ENCODE data around the gene LPCAT2.

LPCAT2 gene, protein sequence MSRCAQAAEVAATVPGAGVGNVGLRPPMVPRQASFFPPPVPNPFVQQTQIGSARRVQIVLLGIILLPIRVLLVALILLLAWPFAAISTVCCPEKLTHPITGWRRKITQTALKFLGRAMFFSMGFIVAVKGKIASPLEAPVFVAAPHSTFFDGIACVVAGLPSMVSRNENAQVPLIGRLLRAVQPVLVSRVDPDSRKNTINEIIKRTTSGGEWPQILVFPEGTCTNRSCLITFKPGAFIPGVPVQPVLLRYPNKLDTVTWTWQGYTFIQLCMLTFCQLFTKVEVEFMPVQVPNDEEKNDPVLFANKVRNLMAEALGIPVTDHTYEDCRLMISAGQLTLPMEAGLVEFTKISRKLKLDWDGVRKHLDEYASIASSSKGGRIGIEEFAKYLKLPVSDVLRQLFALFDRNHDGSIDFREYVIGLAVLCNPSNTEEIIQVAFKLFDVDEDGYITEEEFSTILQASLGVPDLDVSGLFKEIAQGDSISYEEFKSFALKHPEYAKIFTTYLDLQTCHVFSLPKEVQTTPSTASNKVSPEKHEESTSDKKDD

GRCh38 chr16:55508941-55509931 is at the start of gene LPCAT2:
Gene LPCAT2 (plus strand): TSS chr16:55509072. CDS start chr16:55509182, 110 bp downstream.
- DNase-seq = no peak

DNA sequence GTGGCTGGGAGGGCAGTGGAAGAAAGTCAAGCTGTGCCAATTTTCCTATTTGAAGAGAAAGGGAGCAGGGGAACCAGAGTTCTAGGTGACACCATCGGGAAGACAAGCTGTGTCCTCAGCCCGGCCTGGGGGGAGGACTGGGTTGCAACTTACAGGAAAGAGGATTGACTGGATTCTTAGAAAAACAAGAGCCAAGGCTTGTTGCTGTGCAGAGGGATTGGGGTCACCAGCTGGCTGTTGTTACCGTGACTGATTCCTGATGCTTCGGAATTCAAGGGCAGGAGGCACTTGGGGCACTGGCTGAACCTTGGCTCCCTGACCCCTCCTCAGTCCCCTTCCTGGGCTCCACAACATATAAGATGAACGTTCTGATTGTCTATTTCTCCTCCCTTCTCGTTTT is 46.6 kb upstream of the LPCAT2 start:
- no peak for DNase-seq

GRCh38 chr16:55464375-55464774 is 44.5 kb upstream of the LPCAT2 start:
- DNase-seq = no peak

GRCh38 chr16:55465077-55465896 is 43.6 kb upstream of the LPCAT2 start:
- DNase-seq = peak; percentile 74

- DNase-seq = no peak
Measured at GRCh38 chr16:55466209-55466608, 42.7 kb upstream of the LPCAT2 start.

DNA sequence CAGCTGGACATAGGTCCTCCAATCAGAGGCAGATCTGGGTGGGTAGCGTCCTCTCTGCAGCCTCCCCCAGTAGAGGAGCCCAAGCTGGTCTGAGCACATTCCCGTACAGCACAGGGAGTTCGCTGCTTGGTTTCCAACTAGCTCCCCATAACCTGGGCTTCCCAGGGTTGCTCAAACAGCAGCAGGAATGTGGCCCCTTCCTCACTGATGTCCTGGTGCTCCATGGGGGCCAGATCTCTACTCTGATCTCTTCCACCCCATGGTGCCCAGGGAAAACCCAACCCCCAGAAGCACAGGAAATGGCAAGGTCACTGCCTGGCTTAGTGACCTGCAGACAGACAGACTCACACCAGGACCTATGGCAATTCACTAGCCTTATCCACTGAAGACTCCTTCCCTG is 41.0 kb upstream of the LPCAT2 start:
- no peak for DNase-seq

- DNase-seq = no peak
Measured at GRCh38 chr16:55468352-55468990, 40.4 kb upstream of the LPCAT2 start.

DNA sequence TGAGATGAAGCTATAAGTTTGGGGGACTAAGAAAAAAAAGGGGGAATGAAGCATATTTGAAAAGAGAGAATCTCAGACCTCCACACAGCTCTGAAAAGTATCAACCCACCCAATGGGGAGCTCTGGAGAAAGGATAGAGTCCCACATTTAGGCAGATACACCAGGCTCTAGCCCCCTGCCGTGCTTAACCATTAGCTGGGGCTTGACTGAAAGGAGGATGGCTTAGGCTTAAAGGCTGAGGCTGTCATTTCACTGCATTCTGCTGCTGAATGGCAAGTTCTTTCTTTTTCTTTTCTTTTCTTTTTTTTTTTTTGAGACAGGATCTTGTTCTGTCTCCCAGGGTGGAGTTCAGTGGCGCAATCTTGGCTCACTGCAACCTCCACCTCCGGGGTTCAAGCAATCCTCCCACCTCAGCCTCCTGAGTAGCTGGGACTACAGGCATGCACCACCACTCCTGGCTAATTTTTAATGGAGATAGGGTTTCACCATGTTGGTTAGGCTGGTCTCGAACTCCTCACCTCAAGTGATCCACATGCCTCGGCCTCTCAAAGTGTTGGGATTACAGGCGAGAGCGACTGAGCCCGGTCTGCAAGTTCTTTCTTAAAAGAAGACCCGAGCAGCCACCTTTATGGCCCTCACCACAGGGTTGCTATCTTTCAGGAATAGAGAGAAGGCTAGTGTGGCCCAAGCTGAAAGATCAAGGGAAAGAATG is 38.9 kb upstream of the LPCAT2 start:
- no peak for DNase-seq

DNA sequence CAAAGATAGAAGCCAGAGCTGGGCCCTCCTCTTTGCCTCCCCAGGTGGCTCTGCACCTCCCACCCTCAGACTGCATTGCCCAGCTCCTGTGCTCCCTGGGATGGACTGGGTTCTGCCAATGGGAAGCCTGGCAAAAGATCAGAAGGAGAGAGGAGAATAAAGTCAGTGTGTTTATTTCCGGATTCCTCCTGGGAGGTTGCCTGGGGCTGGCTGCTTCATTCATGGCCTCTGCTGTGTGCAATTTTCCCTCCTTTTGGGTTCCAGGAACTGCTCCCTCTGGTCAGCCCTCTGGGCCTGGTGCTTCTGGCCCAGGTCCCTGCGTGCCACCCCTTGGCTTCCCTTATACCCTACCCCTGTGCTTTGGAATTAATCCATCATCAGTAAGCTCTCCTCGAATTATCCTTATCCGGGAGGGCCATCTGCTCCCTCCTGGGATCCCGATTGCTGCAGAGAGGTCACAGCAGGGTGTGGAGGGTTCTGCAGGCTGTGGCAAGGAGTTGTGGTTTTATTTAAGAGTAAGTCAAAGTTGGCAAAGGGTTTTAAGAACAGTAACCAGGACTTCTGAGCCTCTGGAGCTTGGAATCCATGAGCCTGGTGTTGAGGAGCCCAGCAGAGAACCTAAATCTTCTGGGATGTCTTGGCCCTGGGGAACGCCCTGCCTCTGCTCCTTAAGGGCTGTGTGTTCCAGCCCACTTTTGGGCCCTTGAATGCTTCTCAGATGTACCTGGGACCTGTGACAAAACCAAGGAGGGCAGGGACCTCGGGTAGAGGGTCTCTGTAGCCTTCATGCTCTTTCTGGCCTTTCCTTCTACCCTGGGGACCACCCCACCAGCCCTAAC is 38.1 kb upstream of the LPCAT2 start:
- no peak for DNase-seq

- DNase-seq = no peak
Measured at GRCh38 chr16:55471448-55472097, 37.3 kb upstream of the LPCAT2 start.

DNA sequence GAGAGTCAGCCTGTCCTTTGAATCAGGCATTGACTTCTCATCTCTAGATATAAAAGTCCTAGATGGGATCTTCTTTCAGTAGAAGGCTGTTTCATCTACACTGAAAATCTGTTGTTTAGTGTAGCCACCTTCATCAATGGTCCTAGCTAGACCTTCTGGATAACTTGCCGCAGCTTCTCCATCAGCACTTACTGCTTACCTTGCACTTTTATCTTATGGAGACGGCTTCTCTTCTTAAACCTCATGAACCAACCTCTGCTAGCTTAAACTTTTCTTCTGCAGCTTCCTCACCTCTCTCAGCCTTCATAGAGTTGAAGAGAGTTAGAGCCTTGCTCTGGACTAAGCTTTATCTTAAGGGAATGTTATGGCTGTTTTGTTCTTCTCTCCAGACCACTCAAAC is 35.3 kb upstream of the LPCAT2 start:
- DNase-seq = no peak

DNA sequence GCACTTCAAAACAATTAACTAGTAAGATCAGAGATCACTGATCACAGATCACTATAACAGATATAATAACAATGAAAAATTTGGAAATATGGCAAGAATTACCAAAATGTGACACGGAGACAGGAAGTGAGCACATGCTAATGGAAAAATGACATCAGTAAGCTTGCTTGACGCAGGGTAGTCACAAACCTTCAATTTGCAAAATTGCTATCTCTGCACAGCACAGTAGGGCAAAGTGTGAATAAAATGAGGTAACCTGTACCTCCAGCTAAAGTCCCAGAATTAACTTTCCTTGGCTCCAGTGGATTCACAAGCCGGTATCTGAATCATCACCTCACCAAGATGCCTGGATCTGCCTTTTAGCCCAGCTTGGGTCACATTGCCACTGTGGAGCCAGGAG is 34.1 kb upstream of the LPCAT2 start:
- DNase-seq = no peak

DNA sequence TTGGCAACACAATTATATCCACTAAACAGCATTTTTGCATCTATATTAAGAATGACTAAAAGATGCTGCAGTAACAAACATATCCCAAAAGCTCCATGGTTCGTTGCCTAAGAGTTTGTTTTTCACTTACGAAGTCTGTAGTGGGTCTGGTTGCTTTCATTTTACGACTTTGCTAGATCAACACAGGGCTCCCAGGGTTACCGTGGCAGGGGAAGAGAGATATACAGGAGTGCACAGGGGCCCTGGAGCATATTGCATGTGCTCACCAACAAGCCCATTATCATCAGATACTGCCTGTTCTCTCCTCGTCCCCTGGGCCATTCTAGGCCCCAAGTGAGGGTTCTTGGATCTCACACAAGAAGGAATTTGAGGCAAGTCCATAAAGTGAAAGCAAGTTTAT is 33.0 kb upstream of the LPCAT2 start:
- DNase-seq = no peak

DNA sequence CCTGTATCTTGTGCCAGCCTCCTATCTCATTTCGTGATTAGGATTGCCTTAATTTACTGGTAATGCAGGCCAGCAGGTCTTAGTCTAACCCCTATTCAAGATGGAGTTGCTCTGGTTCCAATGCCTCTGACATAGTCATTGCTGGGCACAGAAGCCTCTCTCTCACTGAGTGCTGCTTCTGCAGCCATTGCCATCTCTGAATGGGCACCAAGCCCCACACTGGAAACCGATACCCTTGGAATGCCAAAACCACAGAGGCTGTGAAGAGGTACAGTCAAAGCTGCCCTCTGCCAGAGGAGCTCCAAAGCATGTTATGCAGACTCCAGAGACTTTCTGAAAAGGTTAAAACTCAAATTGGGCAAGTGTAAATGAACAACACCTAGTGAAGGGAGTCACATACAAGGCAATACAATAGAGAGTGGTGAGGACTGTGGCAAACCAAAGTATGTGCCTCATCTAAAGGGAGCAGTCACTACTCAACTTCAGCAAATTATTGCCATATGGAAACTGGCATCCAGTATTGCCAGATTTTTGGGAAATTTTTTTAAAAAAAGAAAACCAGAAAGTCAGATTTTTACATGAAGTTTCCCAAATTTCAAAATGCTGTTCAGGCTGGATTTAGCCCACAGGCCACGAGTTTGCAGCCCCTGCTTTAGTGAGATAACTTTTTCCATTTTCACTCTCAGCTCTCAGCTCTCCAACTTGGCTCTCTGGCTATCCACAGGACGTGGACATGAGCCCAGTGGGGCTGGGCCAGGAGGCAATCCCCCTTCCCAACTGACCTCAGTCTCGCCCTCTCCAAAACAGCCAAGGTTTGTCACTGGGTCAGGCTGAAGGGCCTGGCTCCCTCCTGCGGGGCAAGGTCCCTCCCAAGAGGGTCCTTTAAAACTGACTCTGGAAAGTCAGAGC is 32.0 kb upstream of the LPCAT2 start:
- DNase-seq = no peak

DNA sequence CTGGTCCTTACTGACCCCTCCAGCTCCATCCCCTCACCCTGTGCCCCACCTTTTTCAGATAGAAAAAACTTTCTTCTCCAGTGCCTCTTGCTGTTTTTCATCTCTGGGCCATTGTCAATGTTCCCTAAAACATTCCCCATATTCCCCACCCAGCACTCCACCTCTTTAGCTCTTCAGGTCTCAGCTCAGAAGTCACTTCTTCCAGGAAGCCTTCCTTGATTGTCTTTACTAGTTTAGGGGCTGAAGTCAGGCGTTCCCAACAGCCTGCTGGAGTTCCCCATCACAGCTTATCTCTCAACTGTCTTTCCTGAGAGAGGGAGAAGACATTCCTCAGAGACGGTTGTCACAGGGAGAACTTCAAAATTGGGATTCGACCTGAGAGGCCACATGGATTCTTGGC is 31.1 kb upstream of the LPCAT2 start:
- DNase-seq = no peak

DNA sequence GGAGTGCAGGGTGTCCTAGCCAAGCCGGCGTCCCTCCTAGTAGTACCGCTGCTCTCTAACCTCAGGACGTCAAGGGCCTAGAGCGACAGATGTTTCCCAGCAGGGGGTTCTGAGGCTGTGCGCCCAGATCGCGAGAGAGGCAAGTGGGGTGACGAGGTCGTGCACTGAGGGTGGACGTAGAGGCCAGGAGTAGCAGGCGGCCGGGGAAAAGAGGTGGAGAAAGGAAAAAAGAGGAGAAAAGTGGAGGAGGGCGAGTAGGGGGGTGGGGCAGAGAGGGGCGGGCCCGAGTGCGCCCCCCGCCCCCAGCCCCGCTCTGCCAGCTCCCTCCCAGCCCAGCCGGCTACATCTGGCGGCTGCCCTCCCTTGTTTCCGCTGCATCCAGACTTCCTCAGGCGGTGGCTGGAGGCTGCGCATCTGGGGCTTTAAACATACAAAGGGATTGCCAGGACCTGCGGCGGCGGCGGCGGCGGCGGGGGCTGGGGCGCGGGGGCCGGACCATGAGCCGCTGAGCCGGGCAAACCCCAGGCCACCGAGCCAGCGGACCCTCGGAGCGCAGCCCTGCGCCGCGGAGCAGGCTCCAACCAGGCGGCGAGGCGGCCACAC is 29.9 kb upstream of the LPCAT2 start, which contains the start of gene MMP2:
MMP2 (plus strand) TSS at position 372 of the 603 bp plus-strand sequence. CDS start 282 bp downstream, outside the sequence.
- no peak for DNase-seq

DNA sequence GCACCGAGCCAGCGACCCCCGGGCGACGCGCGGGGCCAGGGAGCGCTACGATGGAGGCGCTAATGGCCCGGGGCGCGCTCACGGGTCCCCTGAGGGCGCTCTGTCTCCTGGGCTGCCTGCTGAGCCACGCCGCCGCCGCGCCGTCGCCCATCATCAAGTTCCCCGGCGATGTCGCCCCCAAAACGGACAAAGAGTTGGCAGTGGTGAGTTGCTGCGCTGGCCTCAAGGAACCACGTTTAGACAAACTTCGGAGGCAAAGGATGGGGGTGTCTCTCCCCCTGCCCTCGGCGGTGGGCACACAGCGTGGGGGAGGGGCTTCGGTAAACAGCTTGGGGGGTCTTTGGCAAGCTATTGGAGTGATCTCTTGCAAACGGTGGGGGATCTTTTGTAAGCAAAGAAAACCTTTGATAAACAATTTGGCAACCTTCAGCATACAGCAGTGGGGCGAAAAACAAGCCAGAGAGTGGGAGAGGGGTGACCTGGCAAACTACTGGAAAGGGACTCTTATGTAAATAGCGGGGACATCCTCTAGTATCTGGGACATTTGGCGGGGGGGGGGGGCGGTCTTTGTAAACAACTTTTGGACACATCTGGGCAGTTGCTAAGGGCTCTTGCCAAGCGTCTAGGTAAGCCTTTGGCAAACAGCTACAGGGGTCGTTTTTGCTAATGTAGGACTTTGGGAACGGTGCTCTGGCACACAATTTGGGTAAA is 29.3 kb upstream of the LPCAT2 start:
- no peak for DNase-seq

Data from activated T-cell treated with anti-CD3 and anti-CD28 coated beads for 4 hours (primary cell).